ENCODE measurements around the gene DISP2.

DNA sequence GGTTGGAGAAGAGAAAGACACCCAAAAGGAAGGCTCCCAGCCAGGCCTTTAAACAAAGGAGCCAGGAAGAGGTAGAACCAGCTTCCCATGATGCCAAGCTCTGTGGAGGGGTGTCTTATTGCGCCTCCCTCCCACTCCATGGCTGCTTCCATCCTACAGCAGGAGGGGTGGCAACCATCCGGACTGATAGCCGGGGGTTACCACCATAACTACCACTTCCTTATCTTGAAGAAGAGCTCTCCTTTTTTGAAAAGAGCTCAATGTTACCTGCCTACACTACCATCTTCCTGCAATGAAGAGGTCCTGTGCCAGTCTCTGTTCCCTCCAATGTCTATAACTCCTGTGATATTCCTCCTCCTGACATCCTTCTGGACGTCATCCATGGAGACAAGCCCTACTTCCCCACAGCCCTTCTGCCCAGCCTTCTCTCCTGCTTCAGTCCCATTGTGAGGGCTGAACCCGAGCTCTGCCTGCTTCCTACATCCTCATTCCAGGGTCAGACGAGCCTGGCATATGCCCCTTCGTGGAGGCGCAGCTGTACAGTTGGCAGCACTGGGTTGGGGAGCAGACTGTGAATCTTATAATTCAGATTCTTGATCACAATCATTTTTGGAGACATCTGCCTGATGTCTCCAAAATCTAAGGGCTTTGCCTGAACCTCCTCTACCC, 25.8 kb upstream of the DISP2 start:
- TF ChIP-seq, protein P1, sequence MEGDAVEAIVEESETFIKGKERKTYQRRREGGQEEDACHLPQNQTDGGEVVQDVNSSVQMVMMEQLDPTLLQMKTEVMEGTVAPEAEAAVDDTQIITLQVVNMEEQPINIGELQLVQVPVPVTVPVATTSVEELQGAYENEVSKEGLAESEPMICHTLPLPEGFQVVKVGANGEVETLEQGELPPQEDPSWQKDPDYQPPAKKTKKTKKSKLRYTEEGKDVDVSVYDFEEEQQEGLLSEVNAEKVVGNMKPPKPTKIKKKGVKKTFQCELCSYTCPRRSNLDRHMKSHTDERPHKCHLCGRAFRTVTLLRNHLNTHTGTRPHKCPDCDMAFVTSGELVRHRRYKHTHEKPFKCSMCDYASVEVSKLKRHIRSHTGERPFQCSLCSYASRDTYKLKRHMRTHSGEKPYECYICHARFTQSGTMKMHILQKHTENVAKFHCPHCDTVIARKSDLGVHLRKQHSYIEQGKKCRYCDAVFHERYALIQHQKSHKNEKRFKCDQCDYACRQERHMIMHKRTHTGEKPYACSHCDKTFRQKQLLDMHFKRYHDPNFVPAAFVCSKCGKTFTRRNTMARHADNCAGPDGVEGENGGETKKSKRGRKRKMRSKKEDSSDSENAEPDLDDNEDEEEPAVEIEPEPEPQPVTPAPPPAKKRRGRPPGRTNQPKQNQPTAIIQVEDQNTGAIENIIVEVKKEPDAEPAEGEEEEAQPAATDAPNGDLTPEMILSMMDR (IDR thresholded peaks at IDR 0.05; ENCODE audit: low read depth, low read length, missing input control) = no peak
- TF ChIP-seq TAF1 (conservative IDR thresholded peaks at IDR 0.05) (no peak), ZBTB33 (IDR thresholded peaks at IDR 0.05) (no peak), HNF4G (IDR thresholded peaks at IDR 0.05) (no peak), JUND (IDR thresholded peaks at IDR 0.05) (no peak)
- TF ChIP-seq, protein P2, sequence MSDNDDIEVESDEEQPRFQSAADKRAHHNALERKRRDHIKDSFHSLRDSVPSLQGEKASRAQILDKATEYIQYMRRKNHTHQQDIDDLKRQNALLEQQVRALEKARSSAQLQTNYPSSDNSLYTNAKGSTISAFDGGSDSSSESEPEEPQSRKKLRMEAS (IDR thresholded peaks at IDR 0.05) = no peak

Data from liver (tissue), 3 donors.